HFF-Myc (cell line): ENCODE data around the gene CALU.

Source experiments
- DNase-seq: peaks from one replicate; pipeline ENCODE4 v3.0.0-alpha.2; 2011; ENCODE audit warnings: low read depth; ENCODE audit errors: extremely low read depth
- H3K4me3 ChIP-seq: replicated peaks from 2 replicates; pipeline ENCODE4 v1.5.1; 2011; ENCODE audit warnings: low read depth, mild to moderate bottlenecking, control low read depth, low read length
- CTCF ChIP-seq: IDR thresholded peaks from 2 replicates; pipeline ENCODE4 v1.5.1; 2012; ENCODE audit warnings: mild to moderate bottlenecking, low read depth, low read length, control low read depth; ENCODE audit errors: missing control alignments

Gene CALU

GRCh38 chr7:128699196-128699712 is 39.9 kb upstream of the CALU start:
- H3K4me3 ChIP-seq = no peak overlapping the region
- no peak for TF ChIP-seq CTCF
- DNase-seq = no peak

GRCh38 chr7:128699895-128700294 is 39.3 kb upstream of the CALU start:
- H3K4me3 ChIP-seq = no peak overlapping the region
- no peak for TF ChIP-seq CTCF
- DNase-seq = no peak

GRCh38 chr7:128701062-128701785 is 37.9 kb upstream of the CALU start:
- TF ChIP-seq CTCF = no peak
- no peak for DNase-seq
- no peak overlapping the region for H3K4me3 ChIP-seq

GRCh38 chr7:128703609-128704241 is 35.4 kb upstream of the CALU start:
- no peak for TF ChIP-seq CTCF
- no peak for DNase-seq
- no peak overlapping the region for H3K4me3 ChIP-seq

- H3K4me3 ChIP-seq = no peak overlapping the region
- DNase-seq = no peak
- TF ChIP-seq CTCF = no peak
Observed at GRCh38 chr7:128705891-128706333, 33.2 kb upstream of the CALU start.

GRCh38 chr7:128707752-128708151 is 31.4 kb upstream of the CALU start:
- H3K4me3 ChIP-seq = no peak overlapping the region
- no peak for TF ChIP-seq CTCF
- no peak for DNase-seq

GRCh38 chr7:128708235-128708634 is 30.9 kb upstream of the CALU start:
- TF ChIP-seq CTCF = no peak
- H3K4me3 ChIP-seq = no peak overlapping the region
- no peak for DNase-seq
